Measurements from ENCODE around the gene ID2. TPM values are rescaled to one million over a fixed set of nuclear protein-coding genes. Genes with fewer than 3 reads are reported as not detected.

The ID2 gene
- polyA plus RNA-seq, 1 donor from 2014 or later: 71.6 TPM

- Histone ChIP-seq H3K27ac (ENCODE audit: low read length) (no peak overlapping the region), H3K36me3 (ENCODE audit: insufficient read depth, low read length) (no peaks in the 10 kb centered on the region), H3F3A (ENCODE audit: insufficient read depth, low read length, poor library complexity, severe bottlenecking) (peaks cover 5% of the 10 kb centered on the region), H3K9me3 (ENCODE audit: low read length) (no peaks in the 10 kb centered on the region), H2AFZ (ENCODE audit: low read depth, low read length) (no peak overlapping the region), H3K9me2 (ENCODE audit: insufficient read depth, low read length) (no peaks in the 10 kb centered on the region), H3K4me2 (ENCODE audit: low read length) (no peak overlapping the region), H3K27me3 (ENCODE audit: insufficient read depth, low read depth, low read length) (peaks cover 5% of the 10 kb centered on the region), H4K20me1 (ENCODE audit: insufficient read depth) (no peaks in the 10 kb centered on the region), H3K79me2 (replicated peaks; ENCODE audit: insufficient read depth, low read length) (no peaks in the 10 kb centered on the region), H3K4me3 (ENCODE audit: low read length) (no peak overlapping the region), H3K9ac (ENCODE audit: low read length) (no peak overlapping the region)
- TF ChIP-seq REST (IDR thresholded peaks at IDR 0.05; ENCODE audit: borderline replicate concordance): no peak
- TF ChIP-seq CTCF (IDR thresholded peaks at IDR 0.05; ENCODE audit: poor library complexity, severe bottlenecking): no peak
- TF ChIP-seq RAD21 (conservative IDR thresholded peaks at IDR 0.05): no peak
- no peak for TF ChIP-seq EZH2 (IDR thresholded peaks at IDR 0.05; ENCODE audit: borderline replicate concordance, insufficient read depth, low read length, poor library complexity, severe bottlenecking)
- no peak for TF ChIP-seq EP300 (conservative IDR thresholded peaks at IDR 0.05; ENCODE audit: poor library complexity, severe bottlenecking)
- no peak for TF ChIP-seq POLR2AphosphoS5 (IDR thresholded peaks at IDR 0.05)
- no peak for TF ChIP-seq TAF1 (IDR thresholded peaks at IDR 0.05; ENCODE audit: low read depth)
Observed at GRCh38 chr2:8639122-8639635, 42.7 kb upstream of the ID2 start.

GRCh38 chr2:8640498-8640897, 41.4 kb upstream of the ID2 start:
- TF ChIP-seq TAF1 (IDR thresholded peaks at IDR 0.05; ENCODE audit: low read depth): no peak
- no peak for TF ChIP-seq MXI1 (conservative IDR thresholded peaks at IDR 0.05; ENCODE audit: poor library complexity, severe bottlenecking)
- TF ChIP-seq RAD21 (conservative IDR thresholded peaks at IDR 0.05): no peak
- no peak for TF ChIP-seq REST (IDR thresholded peaks at IDR 0.05; ENCODE audit: borderline replicate concordance)
- TF ChIP-seq CTCF (IDR thresholded peaks at IDR 0.05; ENCODE audit: poor library complexity, severe bottlenecking): no peak
- TF ChIP-seq SMC3 (conservative IDR thresholded peaks at IDR 0.05; ENCODE audit: poor library complexity): no peak
- TF ChIP-seq POLR2AphosphoS5 (IDR thresholded peaks at IDR 0.05): no peak
- Histone ChIP-seq H3K9me3 (ENCODE audit: low read length) (no peaks in the 10 kb centered on the region), H3K79me2 (replicated peaks; ENCODE audit: insufficient read depth, low read length) (no peaks in the 10 kb centered on the region), H3K9ac (ENCODE audit: low read length) (no peak overlapping the region), H4K20me1 (ENCODE audit: insufficient read depth) (no peaks in the 10 kb centered on the region), H3K27me3 (ENCODE audit: insufficient read depth, low read depth, low read length) (peaks cover 5% of the 10 kb centered on the region), H3K4me3 (ENCODE audit: low read length) (no peak overlapping the region), H3K4me2 (ENCODE audit: low read length) (no peak overlapping the region), H3K9me2 (ENCODE audit: insufficient read depth, low read length) (no peaks in the 10 kb centered on the region), H2AFZ (ENCODE audit: low read depth, low read length) (no peak overlapping the region), H3K27ac (ENCODE audit: low read length) (no peak overlapping the region), H3F3A (ENCODE audit: insufficient read depth, low read length, poor library complexity, severe bottlenecking) (peaks cover 5% of the 10 kb centered on the region), H3K36me3 (ENCODE audit: insufficient read depth, low read length) (no peaks in the 10 kb centered on the region)

Measured in neural cell (in vitro differentiated cells).